GM12873 (cell line): ENCODE data around the gene DCT.

Experiments used
- CTCF ChIP-seq: IDR thresholded peaks from 2 replicates; pipeline ENCODE4 v1.5.1; 2012; ENCODE audit warnings: low read depth, mild to moderate bottlenecking, moderate library complexity, low read length, control low read depth; ENCODE audit not compliant: insufficient read depth; ENCODE audit errors: missing control alignments

Gene DCT

GRCh38 chr13:94399812-94400211 lies 79.7 kb downstream of the DCT start:
- TF ChIP-seq CTCF: no peak

DNA sequence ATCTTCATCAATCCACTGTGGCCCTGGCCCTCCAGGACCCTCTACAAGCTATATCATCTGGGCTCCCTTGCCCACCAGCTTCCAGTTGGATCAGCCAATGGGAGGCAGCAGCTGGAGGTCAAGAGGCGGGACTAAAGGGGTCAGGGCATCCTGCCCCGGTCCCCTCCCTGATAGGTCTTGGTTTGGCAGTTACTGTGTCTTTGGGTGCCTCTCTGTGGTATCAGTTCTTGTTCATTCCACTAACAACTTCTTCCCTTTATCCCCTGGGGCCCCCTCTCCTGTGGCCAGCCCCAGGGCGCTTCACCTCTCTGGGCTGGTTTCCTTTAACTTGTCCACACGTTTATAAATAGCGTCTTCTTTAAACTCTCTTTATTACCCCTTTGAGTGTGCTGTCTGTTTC lies 83.6 kb downstream of the DCT start:
- no peak for TF ChIP-seq CTCF

- no peak for TF ChIP-seq CTCF
These were observed 84.8 kb downstream of the DCT start for GRCh38 chr13:94394723-94395122.

DNA sequence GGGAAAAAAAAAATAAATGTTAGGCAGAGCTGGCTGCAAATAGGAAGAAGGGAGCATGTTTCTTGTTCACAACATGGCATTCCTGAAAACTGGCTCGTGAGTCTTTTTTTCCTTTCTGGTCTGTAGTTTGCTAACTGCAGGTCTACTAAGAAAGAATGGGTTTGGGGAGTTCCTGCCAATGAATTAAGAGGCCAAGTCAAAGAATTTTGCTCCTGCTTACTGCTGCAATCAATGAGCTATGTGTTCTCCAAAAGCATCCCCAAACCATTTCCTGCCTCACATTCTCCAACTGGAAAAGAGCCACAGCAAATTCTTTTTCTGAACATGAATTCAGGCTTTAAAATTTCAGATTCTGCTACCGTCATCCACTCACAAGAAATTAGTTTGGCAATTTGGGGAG lies 88.6 kb downstream of the DCT start:
- no peak for TF ChIP-seq CTCF

DNA sequence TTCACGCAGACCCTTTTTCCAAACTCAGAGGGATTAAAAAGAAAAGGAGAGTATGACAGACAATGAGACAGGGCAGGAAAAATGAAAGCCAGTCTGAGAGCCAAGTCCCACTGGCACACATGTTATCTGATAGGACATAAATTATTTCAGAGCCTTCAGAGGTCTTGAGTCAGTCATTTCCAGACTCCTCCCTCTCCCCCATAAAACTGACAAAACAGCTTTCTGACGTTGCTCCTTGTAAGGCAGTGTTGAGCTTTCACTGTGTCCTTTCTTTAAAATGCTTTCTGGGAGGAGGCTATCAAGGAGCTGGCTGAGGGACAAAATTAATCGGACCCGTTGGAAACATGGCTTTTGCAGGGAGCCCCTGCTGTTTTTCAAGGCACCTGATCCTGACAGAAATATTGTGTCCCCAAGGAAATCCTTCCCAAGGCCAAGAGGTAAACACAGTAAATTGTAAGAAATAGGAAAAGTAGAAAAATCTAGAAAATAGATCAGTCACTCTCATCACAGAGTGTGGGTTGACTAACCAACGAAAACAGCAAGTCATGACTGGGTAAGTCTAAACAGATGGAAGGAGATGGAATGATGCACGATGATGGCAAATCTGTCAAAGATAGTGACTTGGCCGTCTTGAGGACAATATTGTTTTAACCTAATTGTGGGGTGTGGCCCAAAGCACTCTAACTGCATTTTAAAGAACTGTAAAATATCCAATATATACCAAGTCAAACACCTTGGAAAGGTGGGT lies 89.7 kb downstream of the DCT start:
- no peak for TF ChIP-seq CTCF

DNA sequence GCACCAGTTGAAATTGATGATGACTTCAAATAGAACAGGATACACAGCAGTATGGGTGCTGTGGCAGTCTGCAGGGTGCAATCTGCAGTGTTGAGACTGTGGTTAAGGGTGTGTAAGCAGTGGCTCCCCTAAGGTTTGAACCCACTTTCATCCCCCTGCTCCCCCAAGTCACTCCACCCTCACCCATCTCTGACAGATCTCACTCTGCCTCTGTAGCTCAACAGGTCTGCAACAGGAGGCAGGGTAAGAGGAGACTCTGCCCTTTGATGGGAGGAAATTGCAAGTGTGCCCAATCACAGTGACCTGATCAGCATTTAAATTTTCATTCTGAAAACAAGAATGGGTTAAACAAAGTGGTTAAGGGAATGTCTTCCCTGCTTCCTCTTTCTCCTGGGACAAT lies 92.4 kb downstream of the DCT start:
- TF ChIP-seq CTCF: no peak
